ENCODE results near the gene ELAPOR1.
"Not testable (repeated sequence)": the region's sequence is repeated elsewhere in the genome, so short reads cannot be mapped to it uniquely, and the experiment has no call there.

The ELAPOR1 gene

DNA sequence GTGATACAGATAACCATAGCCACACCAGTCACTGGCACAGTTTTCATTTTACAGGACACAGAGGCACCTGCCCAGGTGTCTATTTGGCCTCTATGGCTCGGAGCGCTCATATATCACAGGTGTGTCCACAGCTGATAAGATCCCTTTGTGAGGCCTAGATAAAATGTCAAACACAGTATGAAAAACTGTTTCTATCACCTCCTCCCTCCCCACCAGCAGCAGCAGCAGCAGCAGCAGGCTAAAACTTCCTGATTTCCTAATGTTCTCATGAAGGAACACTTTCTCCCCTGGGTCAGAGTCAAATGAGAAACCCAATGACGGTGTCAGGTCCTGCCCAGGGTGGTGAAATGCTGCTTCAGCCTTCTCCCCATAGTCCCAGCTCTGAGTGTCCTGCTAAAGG is 24.4 kb downstream of the ELAPOR1 start:
- no peak for DNase-seq

DNA sequence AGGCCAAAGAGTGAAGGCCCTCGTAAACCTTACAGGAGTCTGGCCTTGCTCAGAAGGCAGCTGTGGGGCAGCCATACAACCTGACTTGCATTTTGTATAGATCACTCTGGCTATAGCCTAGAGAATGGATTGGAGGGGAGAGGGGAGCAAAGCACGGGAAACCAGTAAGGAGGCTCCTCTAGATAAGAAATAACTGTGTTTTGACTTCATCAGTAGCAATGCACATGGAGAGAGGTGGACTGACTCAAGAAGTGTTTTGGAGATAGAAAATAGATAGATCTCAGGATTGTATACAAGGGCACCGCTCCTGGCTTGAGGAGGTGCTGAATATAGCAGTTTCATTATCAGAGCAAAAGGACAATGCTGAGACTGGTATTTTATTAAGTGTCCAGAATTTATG is 26.5 kb downstream of the ELAPOR1 start:
- no peak for DNase-seq

DNA sequence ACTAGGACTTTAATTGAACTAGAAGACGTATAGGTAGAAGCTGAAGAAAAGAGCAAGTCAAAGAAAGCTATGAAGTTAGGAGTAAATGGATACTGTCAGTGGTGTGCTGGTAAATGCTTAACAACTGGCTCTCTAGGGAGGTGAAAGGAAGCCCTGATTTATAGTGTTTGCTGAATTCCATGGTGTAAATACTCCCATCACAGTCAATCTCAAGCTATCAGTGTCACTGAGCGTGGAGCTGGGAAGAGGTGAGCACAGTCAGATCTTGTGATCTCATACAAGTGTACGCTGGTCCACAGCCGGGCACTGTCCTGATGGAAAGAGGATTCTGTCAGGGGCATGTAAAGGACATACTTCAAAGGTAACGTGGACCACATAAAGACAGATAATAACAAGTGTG is 28.3 kb downstream of the ELAPOR1 start:
- no peak for DNase-seq

DNA sequence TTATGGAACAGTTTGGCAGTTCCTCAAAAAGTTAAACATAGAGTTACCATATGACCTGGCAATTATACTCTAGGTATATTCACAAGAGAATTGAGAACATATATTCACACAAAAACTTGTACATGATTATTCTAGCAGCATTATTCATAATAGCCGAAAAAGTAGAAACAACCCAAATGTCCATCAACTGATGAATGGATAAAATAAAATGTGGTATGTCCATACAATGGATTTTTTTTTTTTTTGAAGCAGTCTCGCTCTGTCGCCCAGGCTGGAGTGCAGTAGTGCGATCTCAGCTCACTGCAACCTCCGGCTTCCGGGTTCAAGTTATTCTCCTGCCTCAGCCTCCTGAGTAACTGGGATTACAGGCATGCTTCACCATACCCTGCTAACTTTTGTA is 28.8 kb downstream of the ELAPOR1 start:
- not testable (repeated sequence) for DNase-seq

DNA sequence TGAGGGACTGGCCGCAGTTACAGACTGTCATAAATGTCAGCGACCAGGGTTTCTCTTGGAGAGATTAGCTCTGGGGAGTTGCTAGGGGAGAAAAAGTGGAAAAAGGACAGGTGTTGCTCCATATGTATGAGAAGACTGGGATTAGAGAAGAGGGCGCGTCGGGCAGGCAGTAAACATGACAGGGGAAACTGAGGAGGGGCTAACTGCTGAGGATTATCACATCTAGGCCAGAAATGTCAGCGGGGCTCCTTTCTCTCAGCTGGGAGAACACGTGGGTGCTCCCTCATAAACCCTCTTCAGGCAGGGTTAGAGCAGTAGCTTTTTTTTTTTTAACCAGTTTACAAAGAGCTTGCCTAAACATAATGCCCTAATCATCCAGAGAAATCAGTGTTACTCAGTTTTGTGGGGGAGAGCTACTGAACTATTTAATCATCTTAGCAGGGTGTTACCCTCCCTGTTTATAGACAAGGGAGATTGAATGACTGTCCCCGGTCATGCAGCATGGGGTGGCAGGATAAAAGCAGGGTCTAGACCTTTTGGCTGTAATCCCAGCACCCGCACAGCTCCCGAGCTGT is 35.2 kb downstream of the ELAPOR1 start:
- no peak for DNase-seq

DNA sequence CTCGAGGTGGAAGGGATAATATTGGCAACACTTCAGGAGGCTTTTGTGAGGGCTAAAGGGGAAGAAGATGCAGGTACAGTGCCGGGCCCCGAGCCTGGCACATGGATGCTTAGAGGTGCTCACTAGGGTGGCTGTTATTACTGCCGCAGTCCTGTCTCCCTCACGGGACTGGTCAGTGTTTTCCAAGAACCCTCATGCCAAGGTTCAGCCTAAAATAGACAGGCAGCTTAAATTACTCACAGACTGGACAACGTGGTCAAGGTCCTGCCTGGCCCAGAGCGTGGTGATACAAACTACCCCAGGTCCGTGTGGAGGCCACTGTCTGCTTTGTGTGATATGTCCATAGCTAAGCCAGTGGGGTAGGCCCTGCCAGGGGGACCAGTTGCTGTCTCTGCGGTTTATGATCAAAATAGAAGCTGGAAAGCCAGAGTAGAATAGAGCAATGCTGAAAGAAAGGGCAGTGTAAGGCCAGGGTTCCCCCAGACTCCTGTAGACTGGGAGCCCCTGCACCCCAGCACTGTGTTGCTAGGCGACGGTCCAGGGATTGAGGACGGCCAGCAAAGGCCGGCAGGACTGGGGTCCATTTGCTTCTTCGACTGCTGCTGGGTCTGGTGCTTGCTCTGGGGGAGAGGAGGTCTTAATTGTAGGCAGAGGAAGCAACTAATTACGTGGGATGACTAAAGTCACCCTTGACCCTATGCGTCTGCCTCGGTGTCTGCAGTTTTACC is 36.1 kb downstream of the ELAPOR1 start:
- no peak for DNase-seq

DNA sequence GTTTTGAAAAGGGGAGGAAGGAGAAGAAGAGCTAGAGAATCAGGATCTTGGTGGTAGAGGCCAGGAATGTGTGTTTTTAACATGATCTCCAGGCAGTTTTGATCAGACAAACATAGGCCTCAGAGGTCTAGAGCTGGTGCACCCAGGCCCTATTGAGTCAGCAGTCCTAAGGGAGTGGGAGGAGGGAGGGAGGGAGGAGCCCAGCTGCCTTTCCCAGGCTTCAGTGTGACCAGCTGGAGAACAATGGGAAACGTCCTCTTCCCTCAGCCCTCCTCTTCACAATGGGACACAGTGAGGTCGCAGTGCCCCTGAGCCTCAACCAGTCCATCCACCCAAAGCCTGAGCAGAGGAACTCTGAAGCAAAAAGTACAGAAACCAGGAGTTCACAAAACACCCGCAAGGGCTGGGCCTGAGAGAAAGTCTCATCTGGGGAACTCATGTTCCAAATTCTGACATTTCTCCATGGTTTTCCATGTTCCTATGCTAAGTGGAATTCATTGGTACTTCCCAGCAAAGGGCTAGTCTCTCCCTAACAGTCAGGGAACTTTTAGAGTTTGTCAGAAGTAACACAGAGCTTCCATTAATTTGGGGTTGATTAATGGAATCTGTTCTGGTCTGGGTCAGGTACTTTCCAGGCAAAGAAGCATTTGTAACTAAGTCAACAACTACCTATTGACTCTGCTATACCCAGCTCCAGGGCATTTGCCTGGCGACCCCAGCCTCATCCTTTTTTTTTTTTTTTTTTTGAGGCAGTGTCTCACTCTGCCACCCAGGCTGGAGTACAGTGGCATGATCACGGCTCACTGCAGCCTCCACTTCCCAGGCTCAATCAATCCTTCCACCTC is 37.5 kb downstream of the ELAPOR1 start:
- no peak for DNase-seq

DNA sequence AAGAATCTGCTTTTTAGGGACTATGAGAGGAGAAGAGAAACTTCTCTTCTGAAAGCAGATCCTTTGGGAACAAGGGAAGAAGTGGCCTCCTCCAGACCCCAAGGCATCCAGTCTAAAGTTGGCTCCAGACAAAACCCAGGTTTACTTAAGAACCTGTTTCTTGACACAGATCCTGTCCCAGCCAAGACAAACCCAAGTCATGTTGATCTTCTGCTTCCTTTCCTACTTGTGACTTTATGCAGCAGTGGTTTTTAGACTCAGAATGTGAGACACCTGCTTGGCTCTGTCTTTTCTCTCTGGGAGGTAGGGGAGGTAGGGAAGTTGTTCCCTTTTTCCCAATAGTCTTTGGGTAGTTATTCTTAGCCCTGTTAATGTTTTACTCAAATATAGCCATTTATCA is 38.3 kb downstream of the ELAPOR1 start:
- no peak for DNase-seq

DNA sequence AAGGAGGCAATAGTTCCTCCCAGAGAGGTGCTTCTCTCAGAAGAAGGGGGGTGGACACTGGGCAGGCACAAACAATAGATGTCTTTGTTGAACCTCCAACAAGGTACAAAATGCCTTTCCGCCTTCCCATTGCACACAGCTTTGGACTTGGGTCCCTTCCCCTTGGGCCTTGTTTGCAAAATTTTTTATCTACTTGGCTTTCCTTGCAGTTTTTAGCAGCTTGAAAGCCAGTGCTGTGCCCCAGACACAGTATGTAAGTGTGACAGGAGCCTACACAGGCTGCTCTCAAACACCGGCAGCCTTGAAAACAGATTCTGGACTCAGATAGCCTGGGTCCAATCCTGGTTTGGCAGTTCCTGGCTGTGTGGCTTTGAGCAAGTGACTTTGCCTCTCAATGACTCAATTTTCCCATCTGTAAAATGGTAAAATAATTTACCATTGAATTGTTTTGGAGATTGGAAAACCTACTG is 43.0 kb downstream of the ELAPOR1 start:
- DNase-seq = no peak

DNA sequence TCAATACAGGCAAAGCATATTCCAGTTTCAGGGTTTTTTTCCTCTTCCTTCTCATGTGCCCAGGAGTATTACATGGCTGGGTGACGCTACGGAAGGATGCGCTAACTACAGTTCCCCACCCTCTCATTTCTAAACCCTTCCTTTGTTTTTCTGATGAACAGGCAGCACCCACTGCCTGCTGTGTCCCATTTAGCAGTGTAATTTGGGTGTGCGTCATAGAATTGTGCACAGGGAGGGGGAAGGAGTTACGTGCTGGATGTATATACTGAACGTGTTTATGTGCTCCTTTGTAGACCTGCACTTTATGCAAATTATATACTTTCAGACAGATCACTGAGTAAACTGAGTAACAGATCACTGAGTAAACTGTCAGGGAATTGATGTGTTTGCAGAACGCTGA is 44.5 kb downstream of the ELAPOR1 start:
- DNase-seq = no peak

DNA sequence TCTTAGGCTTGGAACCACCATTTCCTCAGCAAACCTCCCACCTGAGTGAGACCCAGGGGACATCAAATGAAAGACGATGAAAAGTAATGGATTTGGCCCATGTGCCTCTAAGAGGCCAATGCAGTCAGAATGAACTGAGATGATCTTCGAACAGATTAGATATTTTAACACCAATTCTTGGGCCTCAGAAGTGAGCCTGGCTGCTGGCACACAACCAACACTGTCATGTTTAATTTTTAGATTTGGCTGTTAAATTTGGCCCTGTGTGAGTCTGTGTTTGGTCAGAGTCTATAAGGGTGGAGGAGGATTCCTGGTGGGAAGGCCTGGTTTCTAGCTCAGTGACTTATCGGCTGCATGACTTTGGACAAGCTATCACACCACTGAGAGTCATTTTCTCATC is 45.4 kb downstream of the ELAPOR1 start:
- DNase-seq = no peak

DNA sequence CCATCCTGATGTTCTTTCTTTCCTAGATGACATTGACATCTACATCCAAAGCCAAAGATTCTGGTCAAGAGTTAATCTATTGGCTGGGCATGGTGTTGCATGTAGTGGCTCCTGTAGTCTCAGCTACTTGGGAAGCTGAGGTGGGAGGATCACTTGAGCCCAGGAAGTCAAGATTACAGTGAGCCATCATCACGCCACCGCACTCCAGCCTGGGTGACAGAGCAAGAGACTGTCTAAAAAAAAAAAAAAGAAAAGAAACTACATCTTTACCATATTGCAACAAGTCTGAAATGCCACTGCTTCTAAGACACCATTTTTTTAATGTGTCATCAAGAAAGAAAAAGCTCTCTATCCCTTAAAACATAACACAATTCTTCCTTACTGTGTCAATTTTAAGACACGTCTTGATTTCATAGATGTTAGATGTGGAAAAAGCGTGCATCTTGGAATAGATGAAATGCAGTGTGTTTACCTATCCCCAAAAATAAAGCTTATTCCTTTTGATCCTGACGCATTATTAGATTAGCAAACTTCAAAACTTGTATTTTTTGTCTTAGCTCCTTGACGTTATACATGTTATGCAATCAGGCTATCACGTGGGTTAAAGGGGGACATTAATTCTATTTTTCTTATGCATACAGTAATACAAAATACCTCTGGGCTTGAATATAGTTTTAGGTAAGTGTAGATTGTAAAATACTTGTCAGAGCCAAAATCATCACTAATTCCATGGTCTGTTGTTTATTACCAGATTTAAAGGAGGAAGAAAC is 46.3 kb downstream of the ELAPOR1 start:
- DNase-seq = no peak

DNA sequence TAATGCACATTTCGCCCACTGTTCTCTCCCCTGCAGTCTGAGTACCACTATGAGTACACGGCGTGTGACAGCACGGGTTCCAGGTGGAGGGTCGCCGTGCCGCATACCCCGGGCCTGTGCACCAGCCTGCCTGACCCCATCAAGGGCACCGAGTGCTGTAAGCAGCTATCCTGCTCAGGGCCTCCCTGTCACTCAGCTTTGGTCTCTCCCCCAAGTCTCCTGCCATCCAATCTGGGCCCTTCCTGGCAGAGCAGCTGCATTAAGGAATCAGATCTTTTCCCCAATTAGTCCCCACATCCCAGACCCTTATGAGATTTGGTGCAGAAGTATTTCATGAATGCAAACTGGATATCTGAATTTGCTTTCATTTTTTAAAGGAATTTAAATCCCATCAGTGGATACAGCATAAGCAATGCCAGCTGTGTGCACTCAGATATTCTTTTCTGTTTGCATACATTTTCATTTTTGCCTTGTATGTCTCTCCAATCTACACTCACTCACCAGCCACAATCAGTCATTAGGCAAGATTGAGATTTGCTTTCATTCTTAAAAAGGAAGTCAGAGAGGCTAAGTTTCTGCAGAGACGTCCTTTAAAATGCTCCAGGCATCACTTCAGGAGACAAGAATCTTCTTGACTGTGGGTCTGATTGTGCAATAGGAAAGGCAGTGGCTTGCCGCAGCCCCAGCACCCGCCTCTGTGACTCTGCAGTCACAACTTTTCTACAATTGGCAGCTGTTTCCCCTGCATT is 48.1 kb downstream of the ELAPOR1 start:
- DNase-seq = no peak

DNA sequence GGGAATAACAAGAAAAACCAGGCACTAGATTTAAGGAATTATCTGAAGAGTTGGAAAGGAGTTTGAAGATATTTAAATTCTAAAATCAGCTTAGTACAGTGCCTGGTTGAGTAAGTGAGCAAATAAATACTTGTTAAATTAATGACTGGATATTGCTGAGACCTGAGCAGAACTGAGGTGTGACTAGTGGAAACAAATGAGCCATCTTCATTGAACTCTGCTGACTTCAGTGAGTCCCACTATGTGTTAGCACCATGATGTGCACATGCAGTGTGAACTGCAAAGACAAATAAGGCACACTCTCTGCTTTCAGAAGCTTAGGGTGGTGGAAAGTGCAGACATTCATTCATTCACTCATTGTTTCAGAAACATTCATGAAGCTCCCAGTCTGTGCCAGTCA is 48.7 kb downstream of the ELAPOR1 start:
- no peak for DNase-seq

DNA sequence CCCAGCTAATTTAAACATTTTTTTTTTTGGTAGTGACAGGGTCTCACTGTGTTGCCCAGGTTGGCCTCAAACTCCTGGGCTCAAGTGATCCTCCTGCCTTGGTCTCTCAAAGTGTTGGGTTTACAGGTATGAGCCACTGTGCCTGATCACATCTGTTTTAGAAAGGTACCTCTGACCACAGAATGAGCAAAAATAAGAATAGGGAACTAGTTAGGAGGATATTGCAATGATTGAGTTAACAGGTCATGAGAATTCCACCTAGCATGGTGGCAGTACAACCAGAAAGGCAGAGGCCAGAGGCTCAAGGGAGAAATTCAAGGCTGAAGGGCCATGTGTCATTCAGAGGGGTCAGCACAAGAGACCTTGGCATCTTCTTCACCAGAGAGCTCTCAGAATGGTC is 49.6 kb downstream of the ELAPOR1 start:
- DNase-seq = no peak
